IMR-90 (cell line): ENCODE measurements around the gene ZNF350.

Source experiments
- BHLHE40 ChIP-seq: fragments of 150-350 bp; IDR thresholded peaks from 2 replicates; pipeline ENCODE4 v1.6.1; 2016; ENCODE audit warnings: mild to moderate bottlenecking, low read depth, low read length
- CHD1 ChIP-seq: IDR thresholded peaks from 2 replicates; pipeline ENCODE4 v1.6.1; 2012; ENCODE audit warnings: low read depth, low read length, improper control_type of control experiment
- CTCF ChIP-seq: conservative IDR thresholded peaks from 2 replicates; pipeline ENCODE4 v1.5.1; 2012; ENCODE audit warnings: mild to moderate bottlenecking, low read depth, low read length, improper control_type of control experiment
- MXI1 ChIP-seq: IDR thresholded peaks from 2 replicates; pipeline ENCODE4 v1.6.1; 2012; ENCODE audit warnings: low read depth, mild to moderate bottlenecking, low read length, moderate library complexity, borderline replicate concordance
- RFX5 ChIP-seq: IDR thresholded peaks from 2 replicates; pipeline ENCODE4 v1.8.0; 2012; ENCODE audit warnings: low read depth, mild to moderate bottlenecking, low read length, moderate library complexity
- TF ChIP-seq, protein P1 (sequence below): fragments of 150-350 bp; IDR thresholded peaks from 2 replicates; pipeline ENCODE4 v1.6.1; 2017; ENCODE audit warnings: mild to moderate bottlenecking, antibody characterized with exemption, low read length, low read depth

GRCh38 chr19:51927859-51928258 lies 58.8 kb downstream of the ZNF350 start:
- TF ChIP-seq BHLHE40 (no peak), CTCF (no peak), CHD1 (no peak), MXI1 (no peak), RFX5 (no peak)
- TF ChIP-seq, protein P1, sequence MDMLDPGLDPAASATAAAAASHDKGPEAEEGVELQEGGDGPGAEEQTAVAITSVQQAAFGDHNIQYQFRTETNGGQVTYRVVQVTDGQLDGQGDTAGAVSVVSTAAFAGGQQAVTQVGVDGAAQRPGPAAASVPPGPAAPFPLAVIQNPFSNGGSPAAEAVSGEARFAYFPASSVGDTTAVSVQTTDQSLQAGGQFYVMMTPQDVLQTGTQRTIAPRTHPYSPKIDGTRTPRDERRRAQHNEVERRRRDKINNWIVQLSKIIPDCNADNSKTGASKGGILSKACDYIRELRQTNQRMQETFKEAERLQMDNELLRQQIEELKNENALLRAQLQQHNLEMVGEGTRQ: no peak
